Stimulated activated CD4-positive, alpha-beta T cell treated with anti-CD3 and anti-CD28 coated beads, Interleukin-12 subunit alpha, Interleukin-12 subunit beta, amount 100 ng/mL, for 4 hours (primary cell): Measurements from ENCODE around the gene CD34.
"Not testable (repeated sequence)": the region's sequence is repeated elsewhere in the genome, so short reads cannot be mapped to it uniquely, and the experiment has no call there.

Experiments used
- DNase-seq: peaks from one replicate; pipeline ENCODE4 v3.0.0-alpha.2; 2020

Gene CD34

GRCh38 chr1:207894704-207895103 lies 16.2 kb downstream of the CD34 start:
- DNase-seq, result no peak

- DNase-seq, result no peak
Observed at GRCh38 chr1:207893737-207894582, 17.0 kb downstream of the CD34 start.

- no peak for DNase-seq
Observed at GRCh38 chr1:207892764-207893163, 18.2 kb downstream of the CD34 start.

- DNase-seq, result no peak
Observed at GRCh38 chr1:207891148-207891547, 19.8 kb downstream of the CD34 start.

GRCh38 chr1:207890136-207890738 lies 20.7 kb downstream of the CD34 start:
- DNase-seq, result no peak

- DNase-seq, result no peak
Observed at GRCh38 chr1:207888652-207889051, 22.3 kb downstream of the CD34 start.

GRCh38 chr1:207887542-207888201 lies 23.3 kb downstream of the CD34 start:
- no peak for DNase-seq

GRCh38 chr1:207886227-207886626 lies 24.7 kb downstream of the CD34 start:
- no peak for DNase-seq

GRCh38 chr1:207885129-207886032 lies 25.5 kb downstream of the CD34 start:
- DNase-seq, result peak; percentile 63

GRCh38 chr1:207884266-207885029 lies 26.5 kb downstream of the CD34 start:
- no peak for DNase-seq

- DNase-seq, result no peak
Observed at GRCh38 chr1:207883660-207884250, 27.2 kb downstream of the CD34 start.

GRCh38 chr1:207883104-207883651 lies 27.7 kb downstream of the CD34 start:
- no peak for DNase-seq

GRCh38 chr1:207882692-207883091 lies 28.2 kb downstream of the CD34 start:
- DNase-seq, result no peak

- DNase-seq, result no peak
Observed at GRCh38 chr1:207878939-207879338, 32.0 kb downstream of the CD34 start.

- DNase-seq, result not testable (repeated sequence)
Observed at GRCh38 chr1:207877914-207878313, 33.0 kb downstream of the CD34 start.

GRCh38 chr1:207876131-207876530 lies 34.8 kb downstream of the CD34 start:
- no peak for DNase-seq

- DNase-seq, result no peak
Observed at GRCh38 chr1:207875532-207875931, 35.4 kb downstream of the CD34 start.

- no peak for DNase-seq
Observed at GRCh38 chr1:207873055-207873890, 37.7 kb downstream of the CD34 start.

GRCh38 chr1:207872621-207873020 lies 38.3 kb downstream of the CD34 start:
- no peak for DNase-seq

- no peak for DNase-seq
Observed at GRCh38 chr1:207871117-207871649, 39.7 kb downstream of the CD34 start.
